BE2C (cell line): Measurements from ENCODE around the gene GRIK1.

Source experiments
- DNase-seq: peaks from one replicate; pipeline ENCODE4 v3.0.0-alpha.2; 2020
- H3K27me3 ChIP-seq: fragments of 250-450 bp; sonication (Bioruptor Pico); 2 replicates; pipeline ENCODE4 v1.5.1; 2020; ENCODE audit warnings: mild to moderate bottlenecking
- H3K36me3 ChIP-seq: fragments of 250-450 bp; sonication (Bioruptor Pico); 2 replicates; pipeline ENCODE4 v1.5.1; 2020; ENCODE audit warnings: mild to moderate bottlenecking
- H3K4me1 ChIP-seq: fragments of 250-450 bp; sonication (Bioruptor Pico); 2 replicates; pipeline ENCODE4 v1.5.1; 2020
- H3K4me3 ChIP-seq: 2 replicates; pipeline ENCODE4 v1.5.1; 2011; ENCODE audit warnings: low read depth, low read length
- H3K9me3 ChIP-seq: fragments of 250-450 bp; sonication (Bioruptor Pico); 2 replicates; pipeline ENCODE4 v1.5.1; 2020
- TF ChIP-seq, protein P1 (sequence below): IDR thresholded peaks from 2 replicates; pipeline ENCODE4 v1.5.1; 2012; ENCODE audit warnings: mild to moderate bottlenecking, low read depth, low read length

The GRIK1 gene

DNA sequence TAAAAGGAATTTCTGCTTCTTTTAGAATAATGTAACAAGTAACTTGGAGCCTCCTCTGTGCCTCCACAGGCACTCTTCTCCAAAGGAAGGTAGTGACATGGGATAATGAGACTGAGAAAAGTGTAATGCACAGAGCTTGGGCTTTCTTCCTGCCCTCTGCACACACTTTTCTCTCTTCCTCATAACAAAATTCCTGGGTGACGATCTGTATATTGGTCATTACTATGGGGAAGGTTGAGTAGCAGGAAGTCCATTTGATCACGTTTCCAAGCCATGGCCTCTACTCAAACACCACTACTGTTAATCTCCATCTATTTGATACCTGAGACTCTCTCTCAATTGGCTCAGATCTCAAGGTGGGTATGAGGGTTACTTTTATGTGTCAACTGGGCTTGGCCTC lies 113.9 kb downstream of the GRIK1 start:
- Histone ChIP-seq H3K9me3 (no peaks in the 10 kb centered on the region), H3K4me3 (no peak overlapping the region), H3K27me3 (no peaks in the 10 kb centered on the region), H3K36me3 (no peaks in the 10 kb centered on the region), H3K4me1 (no peaks in the 10 kb centered on the region)
- no peak for DNase-seq
- TF ChIP-seq, protein P1, sequence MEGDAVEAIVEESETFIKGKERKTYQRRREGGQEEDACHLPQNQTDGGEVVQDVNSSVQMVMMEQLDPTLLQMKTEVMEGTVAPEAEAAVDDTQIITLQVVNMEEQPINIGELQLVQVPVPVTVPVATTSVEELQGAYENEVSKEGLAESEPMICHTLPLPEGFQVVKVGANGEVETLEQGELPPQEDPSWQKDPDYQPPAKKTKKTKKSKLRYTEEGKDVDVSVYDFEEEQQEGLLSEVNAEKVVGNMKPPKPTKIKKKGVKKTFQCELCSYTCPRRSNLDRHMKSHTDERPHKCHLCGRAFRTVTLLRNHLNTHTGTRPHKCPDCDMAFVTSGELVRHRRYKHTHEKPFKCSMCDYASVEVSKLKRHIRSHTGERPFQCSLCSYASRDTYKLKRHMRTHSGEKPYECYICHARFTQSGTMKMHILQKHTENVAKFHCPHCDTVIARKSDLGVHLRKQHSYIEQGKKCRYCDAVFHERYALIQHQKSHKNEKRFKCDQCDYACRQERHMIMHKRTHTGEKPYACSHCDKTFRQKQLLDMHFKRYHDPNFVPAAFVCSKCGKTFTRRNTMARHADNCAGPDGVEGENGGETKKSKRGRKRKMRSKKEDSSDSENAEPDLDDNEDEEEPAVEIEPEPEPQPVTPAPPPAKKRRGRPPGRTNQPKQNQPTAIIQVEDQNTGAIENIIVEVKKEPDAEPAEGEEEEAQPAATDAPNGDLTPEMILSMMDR = no peak

DNA sequence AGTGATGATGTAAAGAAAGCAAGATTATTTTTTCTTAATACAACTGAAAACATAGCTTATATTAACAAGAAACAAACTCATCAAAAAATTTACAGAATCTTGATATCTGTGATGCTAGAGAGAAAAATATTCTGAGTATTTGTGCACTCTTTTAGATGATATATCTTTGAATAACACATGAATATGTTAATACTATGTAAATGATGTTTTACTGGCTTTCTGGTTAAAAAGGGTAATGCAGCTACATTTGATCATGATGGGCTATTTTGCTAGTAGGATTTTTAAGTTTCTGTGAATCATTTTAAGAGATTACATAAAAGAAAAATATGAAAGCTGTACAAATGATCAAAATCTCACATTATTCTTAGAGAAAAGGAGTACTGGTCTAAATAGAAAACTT lies 114.5 kb downstream of the GRIK1 start:
- Histone ChIP-seq H3K9me3 (no peaks in the 10 kb centered on the region), H3K4me1 (no peaks in the 10 kb centered on the region), H3K27me3 (no peaks in the 10 kb centered on the region), H3K36me3 (no peaks in the 10 kb centered on the region), H3K4me3 (no peak overlapping the region)
- TF ChIP-seq, protein P1 = no peak
- DNase-seq = no peak

GRCh38 chr21:29822064-29822463 lies 117.7 kb downstream of the GRIK1 start:
- no peak overlapping the region for H3K4me3 ChIP-seq
- H3K9me3 ChIP-seq = no peaks in the 10 kb centered on the region
- no peaks in the 10 kb centered on the region for H3K36me3 ChIP-seq
- TF ChIP-seq, protein P1 = no peak
- no peaks in the 10 kb centered on the region for H3K4me1 ChIP-seq
- no peak for DNase-seq
- no peaks in the 10 kb centered on the region for H3K27me3 ChIP-seq

GRCh38 chr21:29821230-29821629 lies 118.6 kb downstream of the GRIK1 start:
- no peak overlapping the region for H3K4me3 ChIP-seq
- no peak for DNase-seq
- H3K4me1 ChIP-seq = no peaks in the 10 kb centered on the region
- no peaks in the 10 kb centered on the region for H3K36me3 ChIP-seq
- no peaks in the 10 kb centered on the region for H3K9me3 ChIP-seq
- TF ChIP-seq, protein P1 = no peak
- no peaks in the 10 kb centered on the region for H3K27me3 ChIP-seq

DNA sequence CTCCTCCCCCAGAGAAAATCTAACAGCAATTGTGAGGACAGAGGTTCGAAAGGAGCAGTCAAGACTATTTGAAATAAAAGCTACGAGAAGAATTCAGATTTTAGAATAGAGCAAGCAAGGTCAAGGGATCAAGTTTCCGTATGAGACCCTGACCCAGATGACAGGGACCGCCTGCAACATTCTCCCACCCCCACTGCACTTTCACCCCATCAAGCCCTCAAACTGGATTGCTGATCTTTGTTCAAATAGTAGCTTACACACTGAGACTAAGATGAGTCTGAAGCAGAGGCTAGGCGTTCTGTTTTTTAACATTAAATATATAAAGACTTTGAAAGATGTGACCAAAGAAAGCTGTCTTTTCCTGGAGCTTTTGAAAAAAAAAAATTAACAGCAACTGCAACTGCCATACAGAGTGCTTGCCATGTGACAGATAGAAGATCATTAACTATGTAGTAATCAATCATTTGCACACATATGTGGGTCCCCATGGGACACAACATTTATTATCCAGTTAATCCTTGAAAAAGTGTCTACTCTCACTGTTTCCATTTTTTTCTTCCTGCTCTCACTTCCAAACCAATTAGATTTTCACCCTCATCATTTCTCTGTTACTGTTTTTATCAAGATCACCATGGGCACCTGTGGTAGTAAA lies 120.0 kb downstream of the GRIK1 start:
- DNase-seq = no peak
- Histone ChIP-seq H3K9me3 (no peaks in the 10 kb centered on the region), H3K27me3 (no peaks in the 10 kb centered on the region), H3K4me1 (no peaks in the 10 kb centered on the region), H3K36me3 (no peaks in the 10 kb centered on the region), H3K4me3 (no peak overlapping the region)
- TF ChIP-seq, protein P1 = no peak

- Histone ChIP-seq H3K4me3 (no peak overlapping the region), H3K36me3 (no peaks in the 10 kb centered on the region), H3K27me3 (no peaks in the 10 kb centered on the region), H3K4me1 (no peaks in the 10 kb centered on the region), H3K9me3 (no peaks in the 10 kb centered on the region)
- TF ChIP-seq, protein P1 = no peak
- DNase-seq = no peak
Observed at GRCh38 chr21:29818383-29818921, 121.3 kb downstream of the GRIK1 start.
